CD14-positive monocyte (primary cell): ENCODE measurements around the gene NFIC. TPM values are rescaled to one million over a fixed set of nuclear protein-coding genes. Genes with fewer than 3 reads are reported as not detected.

Experiments
- DNase-seq, 3 donors: peaks; one replicate each; pipeline ENCODE4 v3.0.0-alpha.2; 2011 to 2022
- H2AFZ ChIP-seq: 2 replicates; pipeline ENCODE4 v1.6.0; 2012; ENCODE audit warnings: mild to moderate bottlenecking, low read depth, low read length, inconsistent platforms; ENCODE audit not compliant: insufficient read depth, poor library complexity, severe bottlenecking
- H3K27ac ChIP-seq, 2 donors: 1 replicate in 1 of 2; 2 replicates in 1 of 2; pipeline ENCODE4 v1.5.1; 2012 to 2013; ENCODE audit warnings: low read length in 2 of 2, control low read depth in 1 of 2, inconsistent platforms in 1 of 2, low read depth in 1 of 2, mild to moderate bottlenecking in 1 of 2
- H3K27me3 ChIP-seq, 2 donors: one replicate each; pipeline versions ENCODE4 v1.6.0 to v1.6.1; 2011 to 2013; ENCODE audit warnings: low read length in 2 of 2; ENCODE audit not compliant: control insufficient read depth in 2 of 2, insufficient read depth in 2 of 2
- H3K36me3 ChIP-seq, 2 donors: replicated peaks in 1 of 2; 1 replicate in 1 of 2; 2 replicates in 1 of 2; pipeline versions ENCODE4 v1.5.1 to v1.6.1; 2012 to 2013; ENCODE audit warnings: low read length in 2 of 2, control low read depth in 1 of 2, inconsistent platforms in 1 of 2, mild to moderate bottlenecking in 1 of 2; ENCODE audit not compliant: insufficient read depth in 2 of 2, control insufficient read depth in 1 of 2
- H3K4me1 ChIP-seq, 2 donors: 1 replicate in 1 of 2; 2 replicates in 1 of 2; pipeline versions ENCODE4 v1.5.1 to v1.6.1; 2012 to 2013; ENCODE audit warnings: low read length in 2 of 2, control low read depth in 1 of 2, inconsistent platforms in 1 of 2, mild to moderate bottlenecking in 1 of 2, moderate library complexity in 1 of 2; ENCODE audit not compliant: insufficient read depth in 2 of 2, control insufficient read depth in 1 of 2
- H3K4me2 ChIP-seq: replicated peaks from 2 replicates; pipeline ENCODE3; 2012; ENCODE audit warnings: low read length, moderate library complexity, mild to moderate bottlenecking; ENCODE audit not compliant: poor library complexity, severe bottlenecking; ENCODE audit errors: extremely low read depth
- H3K4me3 ChIP-seq, 3 experiments: fragments of 200-600 bp in 1 of 3; sonication (generic) in 1 of 3; replicated peaks in 1 of 3; 1 replicate in 2 of 3; 2 replicates in 1 of 3; pipeline ENCODE4 v1.5.1; 2011 to 2013; ENCODE audit warnings: low read length in 3 of 3, mild to moderate bottlenecking in 3 of 3, control low read depth in 2 of 3, low read depth in 2 of 3, inconsistent platforms in 1 of 3, moderate library complexity in 1 of 3
- H3K79me2 ChIP-seq: 2 replicates; pipeline ENCODE4 v1.6.0; 2012; ENCODE audit warnings: mild to moderate bottlenecking, control low read depth, inconsistent platforms, low read length, moderate library complexity; ENCODE audit not compliant: insufficient read depth
- H3K9ac ChIP-seq: 2 replicates; pipeline ENCODE4 v1.6.0; 2017; ENCODE audit warnings: low read length, mild to moderate bottlenecking; ENCODE audit not compliant: insufficient read depth, poor library complexity, severe bottlenecking
- H3K9me3 ChIP-seq, 2 donors: replicated peaks in 1 of 2; 1 replicate in 1 of 2; 2 replicates in 1 of 2; pipeline versions ENCODE4 v1.5.1 to v1.6.1; 2012 to 2013; ENCODE audit warnings: low read length in 2 of 2, control low read depth in 1 of 2; ENCODE audit not compliant: control insufficient read depth in 1 of 2, insufficient read depth in 1 of 2
- H4K20me1 ChIP-seq: 2 replicates; pipeline ENCODE4 v1.6.0; 2012; ENCODE audit warnings: mild to moderate bottlenecking, low read length, control low read depth, moderate library complexity; ENCODE audit not compliant: insufficient read depth
- H3K27ac Mint-ChIP-seq, 7 donors: one replicate each; pipeline ENCODE4 v1.8.0; 2020; ENCODE audit warnings: mild to moderate bottlenecking in 7 of 7, mixed read lengths in 7 of 7, moderate library complexity in 6 of 7, inconsistent platforms in 2 of 7
- H3K27me3 Mint-ChIP-seq, 3 donors: one replicate each; pipeline ENCODE4 v1.8.0; 2021 to 2022; ENCODE audit warnings: low read depth in 3 of 3, mild to moderate bottlenecking in 3 of 3, mixed read lengths in 3 of 3, moderate library complexity in 3 of 3, inconsistent platforms in 1 of 3
- H3K36me3 Mint-ChIP-seq, 2 donors: one replicate each; pipeline ENCODE4 v1.8.0; 2020; ENCODE audit warnings: mixed read lengths in 2 of 2, inconsistent platforms in 1 of 2, mild to moderate bottlenecking in 1 of 2
- H3K4me1 Mint-ChIP-seq: one replicate; pipeline ENCODE4 v1.8.0; 2020; ENCODE audit warnings: mild to moderate bottlenecking, mixed read lengths
- H3K4me3 Mint-ChIP-seq, 2 donors: one replicate each; pipeline ENCODE4 v1.8.0; 2020; ENCODE audit warnings: mild to moderate bottlenecking in 2 of 2, mixed read lengths in 2 of 2, moderate library complexity in 1 of 2
- H3K9me3 Mint-ChIP-seq, 7 donors: one replicate each; pipeline ENCODE4 v1.8.0; 2020 to 2022; ENCODE audit warnings: mixed read lengths in 7 of 7, mild to moderate bottlenecking in 6 of 7, moderate library complexity in 6 of 7, inconsistent platforms in 2 of 7
- CTCF ChIP-seq: fragments of 200-600 bp; IDR thresholded peaks from one replicate; pipeline ENCODE4 v1.8.0; 2022; ENCODE audit warnings: antibody characterized with exemption, mild to moderate bottlenecking
- WGBS: methylation state at CpG from one replicate; pipeline ENCODE4 v1.1.5; 2013; ENCODE audit warnings: missing lambda C conversion rate; ENCODE audit not compliant: insufficient coverage; 5-methylcytosine and 5-hydroxymethylcytosine counted together
- intact Hi-C, 2 donors: fragments of 100-400 bp; cut with micrococcal nuclease; formaldehyde crosslinking; loops; one replicate each; pipeline versions ENCODE4 v1.15.0 to v1.15.1; 2023
- polyA plus RNA-seq, 3 donors: library from polyadenylated mRNA; depleted of rRNA in 1 of 3; unstranded in 2 of 3; stranded (reverse) in 1 of 3; fragments of 300-500 nt in 2 of 3; fragments of >200 nt in 1 of 3; fragmentation: Illumina TruSeq in 2 of 3; gene quantifications; 1 replicate in 2 of 3; 2 replicates in 1 of 3; pipeline ENCODE4 v1.2.3, GENCODE V29; 2012 to 2021

The NFIC gene
- polyA plus RNA-seq, 3 donors = 7.0 to 13.8 (median 11.5) TPM

DNA sequence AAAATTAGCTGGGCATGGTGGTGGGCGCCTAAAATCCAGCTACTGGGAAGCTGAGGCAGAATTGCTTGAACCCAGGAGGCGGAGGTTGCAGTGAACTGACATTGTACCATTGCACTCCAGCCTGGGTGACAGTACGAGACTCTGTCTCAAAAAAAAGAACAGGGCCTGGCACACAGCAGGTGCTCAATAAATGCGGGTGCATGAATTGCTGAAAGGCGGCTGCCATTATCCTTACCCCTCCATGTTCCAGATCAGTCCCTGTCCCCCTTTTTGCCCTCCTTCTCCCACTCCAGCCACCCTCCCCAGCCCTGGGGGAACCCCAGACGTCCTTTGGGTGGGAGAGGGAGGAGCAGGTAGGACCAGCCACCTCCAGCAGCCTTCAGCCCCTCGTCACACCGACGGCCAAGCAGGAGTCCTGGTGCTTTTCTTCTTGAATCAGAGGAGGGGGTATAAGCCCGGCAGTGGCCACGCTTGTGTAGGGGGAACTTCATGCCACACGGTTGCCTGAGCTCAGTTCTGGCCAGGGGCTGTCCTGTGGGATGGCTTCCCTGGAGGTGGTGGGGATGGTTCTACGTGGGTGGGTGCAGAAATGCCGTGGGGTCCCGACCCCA lies 20.4 kb upstream of the NFIC start:
- H3K9ac ChIP-seq = no peak overlapping the region
- intact Hi-C loops = no loop called here

GRCh38 chr19:3346677-3347353 lies 19.6 kb upstream of the NFIC start:
- Mint-ChIP-seq H3K27ac (no peak overlapping the region), H3K9me3 (no peaks in the 10 kb centered on the region), H3K27me3 (peaks cover 3 to 9% (median 7%) of the 10 kb centered on the region in 3 donors), H3K4me3 (no peak overlapping the region), H3K36me3 (no peaks in the 10 kb centered on the region), H3K4me1 (peaks cover 12% of the 10 kb centered on the region)
- no peak for TF ChIP-seq CTCF
- DNase-seq = no peak
- H3K27ac ChIP-seq = no peak overlapping the region
- H3K4me3 ChIP-seq = no peak overlapping the region
- H3K79me2 ChIP-seq = no peaks in the 10 kb centered on the region
- intact Hi-C loops = no loop called here
- H2AFZ ChIP-seq = no peak overlapping the region
- H4K20me1 ChIP-seq = no peaks in the 10 kb centered on the region
- H3K9me3 ChIP-seq = no peaks in the 10 kb centered on the region
- H3K4me1 ChIP-seq = peaks cover 13% of the 10 kb centered on the region in 2 donors
- H3K9ac ChIP-seq = no peak overlapping the region
- H3K27me3 ChIP-seq = no peaks in the 10 kb centered on the region
- H3K36me3 ChIP-seq = no peaks in the 10 kb centered on the region
- no peak overlapping the region for H3K4me2 ChIP-seq
- WGBS = 87% methylated on average over 6 of the region's 23 CpGs

More for the DNA sequence above, 20.4 kb upstream of the NFIC start:
- Mint-ChIP-seq H3K27me3 (peaks cover 3 to 9% (median 7%) of the 10 kb centered on the region in 3 donors), H3K36me3 (no peaks in the 10 kb centered on the region), H3K27ac (peak overlapping the region in 1 of 7 donors; percentile 75), H3K4me3 (no peak overlapping the region), H3K4me1 (peaks cover 12% of the 10 kb centered on the region), H3K9me3 (peaks cover 0 to 1% (median 0%) of the 10 kb centered on the region in 7 donors)
- no peaks in the 10 kb centered on the region for H3K27me3 ChIP-seq
- peaks cover 13% of the 10 kb centered on the region in 2 donors for H3K4me1 ChIP-seq
- H3K9me3 ChIP-seq = no peaks in the 10 kb centered on the region
- no peaks in the 10 kb centered on the region for H4K20me1 ChIP-seq
- no peaks in the 10 kb centered on the region for H3K79me2 ChIP-seq
- no peak overlapping the region for H3K27ac ChIP-seq
- 78% methylated on average over 6 of the region's 15 CpGs for WGBS
- H3K4me2 ChIP-seq = no peak overlapping the region
- H3K36me3 ChIP-seq = no peaks in the 10 kb centered on the region
- H2AFZ ChIP-seq = no peak overlapping the region
- no peak for TF ChIP-seq CTCF
- no peak overlapping the region for H3K4me3 ChIP-seq
- DNase-seq = no peak
